Esophagus squamous epithelium (tissue), 5 donors: ENCODE results near the gene CCDC30. TPM values are rescaled to one million over a fixed set of nuclear protein-coding genes. Genes with fewer than 3 reads are reported as not detected.
"Not testable (repeated sequence)": the region's sequence is repeated elsewhere in the genome, so short reads cannot be mapped to it uniquely, and the experiment has no call there.

Source experiments
- DNase-seq: peaks from one replicate; lab custom pipeline; 2025; lab: John Stamatoyannopoulos, UW
- H3K27ac ChIP-seq, 4 donors: fragments of 200-600 bp; sonication (generic); one replicate each; pipeline ENCODE4 v1.5.1; 2016 to 2019; ENCODE audit warnings: mild to moderate bottlenecking in 1 of 4
- H3K27me3 ChIP-seq, 4 donors: fragments of 200-600 bp; sonication (generic); 1 replicate in 3 of 4; 2 replicates in 1 of 4; pipeline versions ENCODE4 v1.5.1 to v1.6.0; 2017 to 2021; ENCODE audit warnings: antibody characterized with exemption in 1 of 4
- H3K36me3 ChIP-seq, 3 donors: fragments of 200-600 bp; sonication (generic); one replicate each; pipeline ENCODE4 v1.5.1; 2016 to 2019
- H3K4me1 ChIP-seq, 3 donors: fragments of 200-600 bp; sonication (generic); one replicate each; pipeline ENCODE4 v1.5.1; 2017 to 2019
- H3K4me3 ChIP-seq, 4 donors: fragments of 200-600 bp; sonication (generic); 1 replicate in 3 of 4; 2 replicates in 1 of 4; pipeline ENCODE4 v1.5.1; 2016 to 2019; ENCODE audit warnings: mild to moderate bottlenecking in 2 of 4, moderate library complexity in 1 of 4
- H3K9me3 ChIP-seq, 3 donors: fragments of 200-600 bp; sonication (generic); one replicate each; pipeline ENCODE4 v1.5.1; 2016 to 2019
- CTCF ChIP-seq, 6 experiments: fragments of 450-650 bp in 4 of 6; fragments of 200-600 bp in 2 of 6; sonication (generic) in 2 of 6; IDR thresholded peaks; one replicate each; pipeline ENCODE4 v1.5.1; 2016 to 2019; ENCODE audit warnings: antibody characterized with exemption in 6 of 6, mild to moderate bottlenecking in 4 of 6, moderate library complexity in 4 of 6
- POLR2A ChIP-seq, 4 donors: fragments of 450-650 bp; IDR thresholded peaks; one replicate each; pipeline ENCODE4 v1.6.1; 2017; ENCODE audit warnings: antibody characterized with exemption in 4 of 4, mild to moderate bottlenecking in 4 of 4, moderate library complexity in 3 of 4
- WGBS, 2 donors: methylation state at CpG; one replicate each; pipeline ENCODE4 v1.1.5; 2018; 5-methylcytosine and 5-hydroxymethylcytosine counted together
- intact Hi-C: fragments of 100-400 bp; cut with DNase I; formaldehyde crosslinking; loops from one replicate; pipeline ENCODE4 v1.15.0; 2022
- total RNA-seq, 4 donors: library from RNA; depleted of rRNA; stranded (reverse); fragments of >200 nt; gene quantifications; one replicate each; pipeline ENCODE4 v1.1.0, GENCODE V29; 2016
- donor health status: DM: yes; HTN: yes; CAD: no.

CCDC30 gene
- total RNA-seq, 4 donors from 2014 or later = 0.12 to 1.3 (median 0.42) TPM

GRCh38 chr1:42476605-42477004 lies 13.5 kb downstream of the CCDC30 start:
- no peak for DNase-seq
- Histone ChIP-seq H3K27ac (no peak overlapping the region), H3K4me3 (no peak overlapping the region), H3K4me1 (no peaks in the 10 kb centered on the region), H3K36me3 (no peaks in the 10 kb centered on the region), H3K27me3 (no peaks in the 10 kb centered on the region), H3K9me3 (no peaks in the 10 kb centered on the region)
- intact Hi-C loops = no loop called here
- WGBS, 2 donors = 87 to 92% methylated on average over 4 of the region's 4 CpGs
- TF ChIP-seq CTCF (IDR thresholded peaks at IDR 0.05) = no peak
- no peak for TF ChIP-seq POLR2A (IDR thresholded peaks at IDR 0.05)

- H3K27ac ChIP-seq, H3K9me3 ChIP-seq, H3K4me3 ChIP-seq, intact Hi-C loops, DNase-seq, H3K27me3 ChIP-seq, H3K4me1 ChIP-seq, H3K36me3 ChIP-seq: not testable (repeated sequence)
- 66 to 80% methylated on average over 3 to 4 of the region's 4 CpGs for WGBS, 2 donors
These were observed 14.3 kb downstream of the CCDC30 start for GRCh38 chr1:42477354-42477753.

GRCh38 chr1:42477775-42478174 lies 14.7 kb downstream of the CCDC30 start:
- Histone ChIP-seq H3K9me3 (no peaks in the 10 kb centered on the region), H3K4me1 (no peaks in the 10 kb centered on the region), H3K36me3 (peaks cover 0 to 2% (median 0%) of the 10 kb centered on the region in 3 donors), H3K27ac (no peak overlapping the region), H3K27me3 (no peaks in the 10 kb centered on the region), H3K4me3 (no peak overlapping the region)
- WGBS, 2 donors = 85 to 87% methylated on average over 3 of the region's 3 CpGs
- intact Hi-C loops = no loop called here
- no peak for DNase-seq
- TF ChIP-seq CTCF (IDR thresholded peaks at IDR 0.05) = no peak
- TF ChIP-seq POLR2A (IDR thresholded peaks at IDR 0.05) = no peak

- Histone ChIP-seq H3K4me3 (no peak overlapping the region), H3K36me3 (peaks cover 0 to 7% (median 0%) of the 10 kb centered on the region in 3 donors), H3K27ac (no peak overlapping the region), H3K27me3 (no peaks in the 10 kb centered on the region), H3K9me3 (no peaks in the 10 kb centered on the region), H3K4me1 (no peaks in the 10 kb centered on the region)
- no peak for TF ChIP-seq POLR2A (IDR thresholded peaks at IDR 0.05)
- no peak for TF ChIP-seq CTCF (IDR thresholded peaks at IDR 0.05)
- intact Hi-C loops = no loop called here
- WGBS, 2 donors = 67 to 69% methylated on average over 4 of the region's 4 CpGs
- DNase-seq = no peak
These were observed 16.5 kb downstream of the CCDC30 start for GRCh38 chr1:42479621-42480020.

- no peak for DNase-seq
- Histone ChIP-seq H3K9me3 (no peaks in the 10 kb centered on the region), H3K27ac (no peak overlapping the region), H3K27me3 (no peaks in the 10 kb centered on the region), H3K4me1 (no peaks in the 10 kb centered on the region), H3K36me3 (peaks cover 0 to 7% (median 0%) of the 10 kb centered on the region in 3 donors), H3K4me3 (no peak overlapping the region)
- 100% methylated on average over 1 of the region's 1 CpG for WGBS, 2 donors
- no peak for TF ChIP-seq POLR2A (IDR thresholded peaks at IDR 0.05)
- no peak for TF ChIP-seq CTCF (IDR thresholded peaks at IDR 0.05)
- intact Hi-C loops = no loop called here
These were observed 17.8 kb downstream of the CCDC30 start for GRCh38 chr1:42480921-42481320.

- Histone ChIP-seq H3K36me3 (peaks cover 0 to 7% (median 0%) of the 10 kb centered on the region in 3 donors), H3K4me3 (no peak overlapping the region), H3K9me3 (no peaks in the 10 kb centered on the region), H3K4me1 (no peaks in the 10 kb centered on the region), H3K27ac (no peak overlapping the region), H3K27me3 (no peaks in the 10 kb centered on the region)
- 68 to 89% methylated on average over 2 of the region's 2 CpGs for WGBS, 2 donors
- intact Hi-C loops = no loop called here
- TF ChIP-seq CTCF (IDR thresholded peaks at IDR 0.05) (no peak), POLR2A (IDR thresholded peaks at IDR 0.05) (no peak)
- no peak for DNase-seq
These were observed 19.6 kb downstream of the CCDC30 start for GRCh38 chr1:42482635-42483153.
